ENCODE results near the gene PACSIN2.

The PACSIN2 gene

DNA sequence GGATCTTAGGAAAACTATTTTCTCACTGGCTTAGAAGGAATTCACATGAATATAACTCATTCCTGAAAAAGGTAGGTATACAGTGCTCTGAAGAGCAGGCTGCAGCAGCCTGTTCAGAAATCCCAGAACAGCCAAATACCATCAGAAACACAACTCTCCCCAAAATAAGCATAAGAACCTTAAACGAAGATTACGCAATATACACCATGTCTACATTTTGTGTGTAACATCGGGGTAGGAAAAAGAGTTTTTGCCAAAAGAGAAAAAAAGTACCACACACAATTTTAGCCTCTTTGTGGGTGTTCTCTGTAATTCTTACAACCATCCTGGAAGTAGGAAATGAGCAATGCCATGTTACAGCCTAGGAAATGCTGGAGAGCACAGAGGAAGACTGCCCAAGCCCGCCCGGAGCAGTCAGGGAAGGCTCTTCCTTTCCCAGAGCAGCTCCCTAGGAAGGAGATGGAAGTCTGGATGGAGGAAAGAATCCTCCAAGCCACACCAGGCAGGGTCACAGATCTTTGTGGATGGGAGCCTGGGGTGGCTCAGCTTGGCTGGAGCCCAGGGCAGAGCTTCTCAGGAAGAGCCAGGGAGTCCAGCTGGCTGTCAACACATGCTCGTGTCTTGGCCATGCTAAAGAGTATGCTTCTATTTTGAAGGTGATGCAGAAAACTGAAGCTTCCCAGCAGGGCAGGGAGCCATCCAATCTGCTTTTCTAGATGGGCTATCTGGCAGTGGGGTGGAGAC, 108.2 kb downstream of the PACSIN2 start:
- DNase-seq (ENCODE audit: low read depth, low spot score), result peak; percentile 47

DNA sequence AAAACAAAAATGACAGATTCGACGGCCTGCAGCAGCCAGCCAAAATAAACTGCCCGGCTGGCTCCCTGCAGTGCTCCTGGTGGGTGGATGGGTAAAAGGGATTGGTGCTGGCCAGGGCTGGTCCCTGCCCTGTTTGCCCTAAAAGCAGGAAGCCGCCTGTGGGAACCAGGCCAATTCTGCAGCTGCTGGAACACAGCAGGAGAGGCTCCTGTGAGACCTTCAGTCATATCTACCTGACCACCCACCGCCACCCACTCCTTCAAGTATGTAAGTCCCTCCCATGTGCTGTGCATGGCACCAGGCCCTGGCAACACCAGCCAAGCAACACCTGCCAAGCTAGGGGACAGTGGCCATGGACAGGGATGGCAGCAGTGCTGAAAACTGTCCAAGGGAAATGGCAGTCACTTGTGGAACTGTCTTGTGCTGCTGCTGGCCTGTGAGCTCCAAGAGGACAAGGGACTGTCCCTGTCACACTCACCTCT, 109.2 kb downstream of the PACSIN2 start:
- no peak for DNase-seq (ENCODE audit: low read depth, low spot score)

DNA sequence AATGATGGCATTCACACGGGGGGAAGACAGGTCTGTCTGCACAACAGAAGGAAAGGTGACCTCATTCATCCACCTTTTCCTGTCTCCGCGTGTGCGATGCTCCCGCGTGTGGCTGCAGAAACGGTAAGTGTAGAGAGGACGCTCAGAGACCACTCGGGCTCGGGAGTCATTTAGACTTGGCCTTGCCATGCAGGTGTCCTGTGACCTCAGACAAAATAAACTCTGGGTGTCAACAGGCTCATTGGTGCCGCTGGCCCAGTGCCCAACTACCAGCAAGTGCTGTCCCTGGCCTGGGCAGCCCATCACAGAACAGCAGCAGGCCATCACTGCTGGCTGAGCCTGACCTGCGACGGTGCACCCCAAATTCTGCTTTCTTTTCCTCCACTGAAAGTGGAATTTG, 109.7 kb downstream of the PACSIN2 start:
- no peak for DNase-seq (ENCODE audit: low read depth, low spot score)

DNA sequence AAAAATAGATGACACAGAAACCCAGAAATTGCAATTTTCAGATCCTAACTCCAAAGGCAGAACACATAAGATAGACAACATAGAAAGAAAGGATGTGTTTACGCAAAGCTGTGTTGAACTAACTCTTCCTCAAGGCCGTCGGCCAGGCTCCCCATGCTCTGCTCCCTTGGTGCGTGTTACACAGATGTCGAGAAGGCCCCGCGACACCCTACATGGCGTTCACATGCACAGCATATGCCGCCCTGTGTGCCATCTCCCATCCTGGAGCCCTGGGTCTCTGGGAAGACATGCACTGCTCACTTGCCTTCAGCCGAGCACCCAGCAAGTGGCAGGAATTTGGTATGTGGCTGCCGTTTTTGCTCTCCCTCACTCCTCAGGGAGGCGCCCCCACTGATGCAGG, 110.9 kb downstream of the PACSIN2 start:
- no peak for DNase-seq (ENCODE audit: low read depth, low spot score)

DNA sequence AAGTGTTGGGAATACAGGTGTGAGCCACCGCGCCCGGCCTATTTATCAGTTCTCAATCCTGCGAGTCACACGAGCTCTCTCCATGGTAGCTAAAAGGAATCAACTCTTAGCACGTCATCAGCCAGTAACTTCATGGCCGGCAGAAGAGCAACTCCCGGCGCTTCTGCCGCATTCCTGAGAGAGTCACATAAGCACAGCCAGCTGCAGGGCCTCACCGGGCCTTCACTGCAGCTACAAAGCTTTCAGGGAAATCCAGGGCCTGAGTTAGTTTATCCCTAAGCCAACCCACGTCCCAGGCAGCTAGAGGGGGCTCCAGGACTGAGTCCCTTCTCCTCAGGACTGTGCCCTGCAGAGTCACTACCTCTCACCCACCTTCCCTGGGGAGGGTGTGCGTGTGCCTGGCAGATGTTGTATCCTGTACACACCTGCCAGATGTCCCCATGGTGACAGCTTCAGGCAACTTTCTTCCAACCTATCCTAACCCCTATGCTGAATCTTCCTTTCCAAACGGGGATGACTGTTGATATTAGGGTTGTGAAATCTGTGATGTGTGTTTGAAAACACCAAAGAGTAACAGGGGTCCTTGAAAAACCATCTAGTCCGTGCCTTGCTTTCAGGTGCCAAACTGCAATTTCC, 112.0 kb downstream of the PACSIN2 start:
- DNase-seq (ENCODE audit: low read depth, low spot score), result no peak

DNA sequence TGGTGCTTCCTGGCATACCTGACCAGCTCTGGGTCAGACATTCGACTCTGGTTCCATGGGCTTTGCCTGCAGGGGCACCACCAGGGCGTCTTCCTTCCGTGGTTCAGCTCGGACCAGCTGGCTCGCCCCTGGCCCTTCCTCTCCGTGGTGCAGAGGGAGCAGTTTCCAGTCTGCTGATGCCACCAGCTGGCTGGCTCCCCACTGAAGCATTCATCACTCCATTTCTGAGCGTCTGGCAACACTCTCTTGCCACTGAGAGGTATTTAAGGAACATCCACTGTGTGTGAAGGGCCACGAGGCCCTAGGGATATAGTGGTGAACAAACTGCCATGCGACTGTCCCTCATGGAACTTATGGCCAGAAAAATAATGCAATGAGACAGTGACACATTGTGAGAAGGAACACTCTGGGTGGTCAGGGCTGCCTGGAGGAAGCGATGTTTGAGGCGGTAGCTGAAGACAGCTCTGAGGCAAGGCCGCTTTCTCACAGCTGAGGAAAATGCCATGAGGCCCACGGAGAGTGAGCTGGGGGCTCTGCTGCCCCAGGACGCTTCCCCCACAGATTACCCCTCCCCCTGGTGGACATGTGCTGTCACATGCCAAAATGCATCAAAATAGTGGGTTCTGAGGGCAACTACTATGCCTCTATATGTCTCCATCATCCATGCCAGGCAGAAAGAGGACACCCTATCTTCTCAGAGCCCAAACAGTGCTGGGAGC, 113.0 kb downstream of the PACSIN2 start:
- DNase-seq (ENCODE audit: low read depth, low spot score), result no peak

DNA sequence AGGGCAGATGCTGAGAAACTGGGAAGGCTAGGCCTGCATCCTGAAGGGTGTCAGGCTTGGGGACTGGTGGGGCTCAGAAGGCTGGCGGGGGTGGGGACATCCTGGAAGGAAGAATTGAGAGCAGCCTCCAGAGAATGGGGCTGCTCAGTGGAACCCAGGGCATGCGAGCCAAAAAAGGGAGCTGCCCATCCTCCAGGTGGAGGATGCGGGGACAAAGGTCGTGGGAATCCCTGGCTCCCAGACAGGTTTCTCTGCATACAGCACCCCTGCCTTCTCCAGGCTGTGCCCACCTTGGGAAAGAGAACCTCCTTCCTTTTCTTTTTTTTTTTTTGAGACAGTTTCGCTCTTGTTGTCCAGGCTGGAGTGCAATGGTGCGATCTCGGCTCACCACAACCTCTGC, 117.0 kb downstream of the PACSIN2 start:
- no peak for DNase-seq (ENCODE audit: low read depth, low spot score)

DNA sequence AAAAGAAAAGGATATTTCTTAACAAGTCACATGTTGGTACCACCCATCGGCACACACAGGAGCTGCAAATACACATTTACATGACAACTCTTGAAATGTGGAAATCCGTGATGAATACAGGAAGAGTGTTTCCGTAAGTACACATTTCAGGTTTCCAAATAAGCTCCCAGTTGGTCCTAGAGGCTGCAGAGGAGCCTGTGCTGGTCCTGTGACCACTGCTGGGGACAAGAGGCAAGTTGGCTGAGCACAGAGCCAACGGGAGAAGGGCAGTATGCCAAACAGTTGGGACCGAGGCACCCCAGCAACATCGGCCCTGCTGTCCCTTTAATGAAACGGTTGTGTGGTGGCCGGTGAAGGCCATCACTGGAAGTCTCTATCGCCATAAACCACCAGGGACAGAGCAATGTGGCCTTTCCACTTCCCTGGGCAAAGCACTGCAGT, 119.4 kb downstream of the PACSIN2 start:
- DNase-seq (ENCODE audit: low read depth, low spot score), result no peak

DNA sequence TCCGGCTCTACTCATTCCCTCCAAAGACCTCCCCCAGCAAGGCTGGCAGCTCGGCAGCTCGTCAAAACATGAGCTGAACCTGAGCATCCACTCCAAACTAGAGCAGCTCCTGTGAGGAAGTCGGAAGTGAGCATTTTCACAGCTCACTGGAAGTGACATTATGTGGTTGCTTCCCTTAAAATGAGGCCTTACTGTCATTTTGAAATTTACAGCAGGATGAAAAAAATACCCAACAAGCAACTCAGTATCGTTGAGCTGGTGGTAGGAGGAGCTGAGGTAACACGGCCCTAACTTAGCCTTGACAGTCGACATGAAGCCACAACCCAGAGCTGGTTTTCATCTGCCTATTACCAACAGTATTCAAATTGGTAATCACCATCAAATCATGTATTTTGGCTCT, 119.9 kb downstream of the PACSIN2 start:
- no peak for DNase-seq (ENCODE audit: low read depth, low spot score)

DNA sequence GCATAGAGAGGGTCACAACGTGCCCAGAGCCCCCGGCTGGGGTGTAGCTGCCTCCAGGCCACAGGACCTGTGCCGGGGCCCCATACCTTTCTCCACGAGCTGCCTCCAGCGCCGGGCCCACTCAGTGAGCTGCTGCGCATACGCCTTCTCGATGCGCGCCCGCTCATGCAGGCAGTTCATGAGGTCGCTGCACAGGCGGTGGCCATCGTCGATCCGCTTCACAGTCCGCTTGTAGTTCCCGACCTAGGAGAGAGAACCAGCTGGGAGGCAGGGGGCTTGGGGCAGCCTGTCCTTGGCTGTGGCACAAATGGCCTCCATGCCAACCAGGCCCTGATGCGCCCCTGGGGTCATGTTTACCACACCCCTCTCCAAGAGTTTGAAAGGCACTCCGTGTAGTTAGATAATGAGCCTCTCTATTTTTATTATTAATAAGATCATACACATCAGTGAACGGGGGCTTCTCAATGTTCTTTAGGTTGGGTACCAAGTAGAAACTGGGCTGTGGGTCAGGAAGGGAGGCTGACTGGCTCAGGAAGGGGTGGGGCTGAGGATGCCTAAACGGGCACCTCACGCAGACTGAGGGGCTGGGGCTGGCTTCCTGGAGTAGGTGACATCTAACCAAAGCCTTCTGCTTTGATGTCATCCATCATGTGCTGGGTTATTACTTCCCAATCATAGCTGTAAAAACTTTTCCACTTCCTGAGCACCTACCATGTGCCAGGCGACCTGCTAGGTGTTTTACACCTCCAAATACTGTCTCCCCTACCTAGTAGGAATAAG, 121.4 kb downstream of the PACSIN2 start:
- DNase-seq (ENCODE audit: low read depth, low spot score), result no peak

DNA sequence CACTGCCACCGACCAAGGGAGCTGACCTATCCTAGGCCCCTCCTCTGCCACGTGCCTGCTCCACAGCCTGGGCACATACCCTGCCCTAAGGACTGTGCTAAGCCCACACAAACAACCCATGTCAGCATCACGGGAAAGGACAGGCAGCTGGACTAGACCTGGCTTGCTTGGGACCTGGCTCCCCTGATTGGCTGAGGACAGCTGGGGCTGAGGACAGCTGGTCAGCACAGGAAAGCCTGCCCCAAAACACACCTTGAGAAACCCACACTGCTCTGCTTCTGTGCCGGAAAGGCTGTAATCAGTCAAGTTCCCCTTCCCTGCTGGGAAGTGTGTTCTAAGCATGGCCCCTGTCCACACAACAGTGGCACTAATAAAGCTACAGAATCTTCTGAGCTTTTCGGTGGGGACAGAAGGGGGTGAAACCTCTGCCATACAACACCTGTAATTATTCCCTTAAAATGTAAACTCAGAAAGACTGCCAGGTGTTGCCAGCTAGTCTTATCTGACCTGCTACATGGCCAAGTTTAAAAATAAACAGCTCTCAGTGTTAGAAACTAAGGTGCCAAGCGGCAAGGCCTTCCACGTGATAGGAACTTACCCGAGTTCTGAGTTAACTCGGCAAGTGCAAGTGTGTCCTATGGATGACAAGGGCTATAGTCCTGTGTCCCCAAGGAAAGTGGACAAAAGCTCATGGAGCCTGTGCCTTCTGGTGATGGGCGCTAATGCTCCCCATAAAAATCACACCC, 122.2 kb downstream of the PACSIN2 start:
- DNase-seq (ENCODE audit: low read depth, low spot score), result no peak

DNA sequence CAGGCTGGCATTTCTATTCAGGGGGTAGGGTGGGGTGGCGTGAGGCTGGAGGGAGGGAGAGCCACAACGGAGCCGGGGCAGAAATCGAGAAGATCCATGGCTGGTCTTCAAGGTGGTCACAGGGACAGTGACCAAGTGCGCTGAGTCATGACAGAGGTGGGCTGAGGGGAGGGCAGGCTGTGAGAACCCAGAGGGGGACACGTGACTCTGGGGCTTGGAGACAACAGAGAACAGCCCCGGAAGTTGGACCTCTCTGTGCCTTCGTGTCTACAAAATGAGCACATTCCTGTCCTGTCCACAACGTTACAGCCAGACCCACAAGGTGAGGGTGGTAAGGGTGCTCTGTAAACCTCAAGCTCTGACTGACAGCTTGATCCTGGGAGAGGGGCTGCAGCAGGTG, 122.8 kb downstream of the PACSIN2 start:
- no peak for DNase-seq (ENCODE audit: low read depth, low spot score)

DNA sequence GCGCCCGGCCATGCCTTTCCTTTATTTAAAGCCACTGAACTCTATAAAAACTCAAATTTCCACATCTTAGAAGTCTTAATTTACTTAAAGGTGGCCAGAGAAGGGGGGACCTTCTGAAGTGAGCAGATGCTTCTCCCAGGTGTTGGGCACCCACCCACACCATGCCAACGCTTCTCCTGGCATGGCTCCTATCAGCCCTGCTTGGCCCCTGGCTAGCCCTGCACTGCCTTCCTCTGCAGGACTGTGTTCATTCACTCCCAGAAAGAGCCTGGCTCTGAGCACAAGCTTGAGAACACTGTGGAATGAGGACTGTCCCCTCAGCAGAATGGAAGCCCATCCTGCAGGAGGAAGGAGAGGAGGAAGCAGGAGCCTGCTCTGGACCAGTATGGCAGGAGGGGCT, 123.3 kb downstream of the PACSIN2 start:
- no peak for DNase-seq (ENCODE audit: low read depth, low spot score)

DNA sequence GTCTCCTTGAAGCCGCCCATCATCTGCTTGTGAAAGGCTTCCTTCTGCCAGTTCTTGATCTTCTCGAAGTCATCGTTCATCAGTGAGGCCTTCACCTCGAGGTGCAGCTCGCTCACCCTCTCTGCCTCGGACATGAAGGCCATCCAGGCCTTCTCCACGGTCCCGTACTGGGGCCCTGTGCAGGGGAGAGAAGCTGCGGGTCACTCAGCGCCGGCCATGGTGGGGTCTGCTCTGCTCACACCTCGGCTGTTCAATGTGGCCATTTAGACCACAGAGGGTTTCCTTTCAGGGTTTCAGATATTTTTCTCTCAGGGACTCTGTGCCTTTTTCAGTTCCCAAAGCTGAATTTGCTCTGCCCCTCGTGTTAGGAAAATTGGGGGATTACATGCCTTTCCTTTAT, 123.9 kb downstream of the PACSIN2 start:
- no peak for DNase-seq (ENCODE audit: low read depth, low spot score)

DNA sequence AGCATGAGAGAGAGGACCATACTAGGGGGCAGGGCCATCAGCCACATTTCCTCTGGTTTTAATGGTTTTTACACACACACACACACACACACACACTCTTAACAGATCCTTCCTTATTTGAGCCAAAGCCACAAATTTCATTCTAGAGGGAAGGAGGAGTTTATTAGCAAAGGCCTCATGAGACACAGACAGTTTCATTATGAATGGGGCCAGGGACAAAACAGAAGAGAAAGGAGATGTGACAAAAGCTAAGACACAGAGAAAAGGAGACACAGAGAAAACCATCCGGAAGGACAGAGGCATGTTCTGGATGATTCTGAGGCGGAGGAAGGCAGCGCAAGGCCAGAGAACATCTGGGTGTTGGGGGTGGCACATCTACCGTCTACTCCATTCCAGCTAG, 125.6 kb downstream of the PACSIN2 start:
- DNase-seq (ENCODE audit: low read depth, low spot score), result no peak

DNA sequence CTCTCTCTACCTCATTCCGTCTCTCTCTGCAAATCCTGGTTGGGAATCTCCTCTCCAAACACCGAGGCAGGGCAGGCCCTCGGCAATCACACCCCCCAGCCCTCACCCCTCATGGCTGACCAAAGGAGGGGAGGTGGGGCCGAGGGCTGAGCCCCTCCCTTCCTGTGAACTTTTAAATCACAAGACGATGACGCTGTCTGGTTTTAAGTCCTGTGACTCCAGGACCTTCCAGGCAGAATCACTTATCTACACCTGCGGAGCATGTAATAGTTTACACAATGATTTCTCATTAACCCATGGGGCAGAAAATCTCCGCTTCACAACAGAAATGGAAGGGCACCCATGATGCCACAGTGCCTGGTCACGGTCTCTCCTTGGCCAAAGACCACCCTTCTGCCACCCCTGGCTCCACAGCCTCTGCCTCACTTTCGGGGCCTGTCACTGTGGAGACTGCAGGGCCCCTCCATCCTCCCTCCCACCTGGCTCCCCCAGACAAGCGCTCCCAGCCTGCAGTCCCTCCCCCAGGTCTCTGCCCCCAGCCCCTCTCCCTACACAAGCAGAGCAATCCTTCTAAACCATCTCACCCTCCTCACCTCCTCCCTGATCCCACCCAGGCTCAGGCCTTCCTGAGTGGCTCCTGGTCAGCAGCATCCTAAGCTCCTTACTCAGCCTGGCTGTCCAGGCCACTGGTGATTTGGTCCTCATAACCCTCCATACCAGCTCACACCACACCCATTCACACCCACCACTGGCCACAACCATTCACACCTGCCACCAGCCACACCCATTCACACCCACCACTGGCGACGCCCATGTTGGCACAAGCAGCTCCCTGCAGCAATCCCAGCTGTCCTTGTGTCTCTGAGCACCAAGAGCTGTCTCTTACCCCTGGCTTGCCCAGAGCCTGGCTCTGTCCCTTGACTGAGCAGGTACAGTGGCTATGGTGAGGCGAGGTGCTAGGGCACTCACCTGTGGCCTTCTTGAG, 127.1 kb downstream of the PACSIN2 start:
- DNase-seq (ENCODE audit: low read depth, low spot score), result no peak

DNA sequence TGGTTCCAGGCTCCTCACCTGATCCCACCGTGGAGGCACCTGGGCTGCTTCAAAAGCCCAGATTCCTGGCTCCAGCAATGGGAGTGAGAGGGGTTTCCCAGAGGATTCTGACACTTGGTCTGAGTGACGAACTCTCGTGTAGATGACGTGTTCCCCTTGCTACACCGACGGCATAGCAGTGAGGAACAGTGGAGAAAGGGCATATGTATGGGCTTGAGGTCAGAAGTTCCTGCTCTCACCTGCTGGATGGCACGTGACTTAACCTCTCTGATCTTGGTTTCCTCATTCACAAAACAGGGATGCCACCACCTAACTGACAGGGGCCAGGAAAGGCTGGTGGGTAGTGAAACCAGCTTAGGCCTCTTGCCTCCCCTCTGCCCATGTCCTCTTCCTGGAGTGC, 127.8 kb downstream of the PACSIN2 start:
- no peak for DNase-seq (ENCODE audit: low read depth, low spot score)

DNA sequence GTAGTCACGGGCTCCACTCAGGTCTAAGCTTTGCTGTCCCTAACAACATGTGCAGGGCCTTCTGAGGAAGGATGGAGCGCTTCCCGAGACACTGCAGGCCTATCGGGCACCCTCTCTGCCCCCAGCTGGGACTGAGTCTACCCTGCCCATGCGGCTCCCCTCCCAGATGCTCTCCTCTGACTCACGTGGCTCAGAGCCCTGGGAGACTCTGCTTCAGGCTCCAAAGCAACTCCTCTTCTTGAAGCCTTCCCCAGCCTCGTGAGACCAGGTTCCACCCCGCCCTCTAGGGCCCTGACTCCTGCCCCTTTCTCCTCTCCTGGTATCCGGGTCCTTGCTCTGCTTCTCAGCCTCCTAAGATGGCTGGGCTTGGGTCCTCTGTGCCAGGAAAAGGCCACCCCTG, 129.5 kb downstream of the PACSIN2 start:
- DNase-seq (ENCODE audit: low read depth, low spot score), result no peak

DNA sequence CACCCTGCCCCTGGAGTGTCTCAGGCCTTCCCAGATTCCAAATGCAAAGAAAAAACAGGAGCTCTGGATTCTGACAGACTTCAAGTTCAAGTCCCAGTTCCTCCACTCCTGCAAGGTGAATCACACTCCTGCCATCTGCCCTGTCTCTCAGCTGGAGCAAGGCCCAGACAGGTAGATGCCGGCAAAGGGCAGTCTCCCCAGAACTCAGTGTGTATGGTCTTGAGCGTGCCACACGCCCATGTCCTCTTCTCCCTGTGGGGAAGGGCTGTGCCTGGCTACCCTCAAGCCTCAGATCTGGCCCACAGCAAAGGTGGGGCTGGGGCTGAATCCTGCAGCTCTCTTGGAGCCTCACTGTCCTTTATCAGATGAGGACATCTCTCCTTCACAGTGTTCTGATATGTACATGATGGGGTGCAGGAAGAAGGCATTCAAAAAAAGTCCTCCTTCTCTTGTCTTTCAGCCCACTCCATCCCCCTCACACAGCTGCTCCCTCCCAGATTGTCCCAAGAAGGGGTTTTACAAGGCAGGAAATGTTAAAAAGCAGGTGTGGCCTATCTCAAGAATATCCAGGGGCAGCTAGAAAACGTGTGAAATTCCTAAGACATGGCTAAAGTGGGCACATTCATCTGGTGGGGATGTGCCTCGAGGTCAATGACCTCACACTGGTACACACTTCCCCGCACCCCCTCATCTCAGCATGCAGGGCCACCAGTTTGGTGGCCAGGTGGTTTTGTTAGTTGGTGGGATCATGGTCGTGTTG, 130.2 kb downstream of the PACSIN2 start:
- DNase-seq (ENCODE audit: low read depth, low spot score), result no peak

Data from brain pericyte (primary cell).